Cardiac fibroblast (primary cell): ENCODE measurements around the gene CNTN5.

Experiments
- DNase-seq, 2 donors: peaks; one replicate each; pipeline versions ENCODE4 v3.0.0 to v3.0.0-alpha.2; 2010; ENCODE audit warnings: low read depth in 2 of 2
- H3K4me3 ChIP-seq, 2 donors: replicated peaks in 1 of 2; 1 replicate in 1 of 2; 2 replicates in 1 of 2; pipeline ENCODE4 v1.5.1; 2011; ENCODE audit warnings: low read depth in 2 of 2, low read length in 2 of 2, mild to moderate bottlenecking in 2 of 2, moderate library complexity in 1 of 2
- CTCF ChIP-seq: IDR thresholded peaks from one replicate; pipeline ENCODE4 v1.5.1; 2011; ENCODE audit warnings: low read depth, mild to moderate bottlenecking, low read length, inconsistent platforms

CNTN5 gene

GRCh38 chr11:100329352-100329751 lies 1308.6 kb downstream of the CNTN5 start:
- TF ChIP-seq CTCF = no peak
- no peak overlapping the region for H3K4me3 ChIP-seq
- DNase-seq = no peak

GRCh38 chr11:100336873-100337272 lies 1316.1 kb downstream of the CNTN5 start:
- DNase-seq = no peak
- no peak for TF ChIP-seq CTCF
- no peak overlapping the region for H3K4me3 ChIP-seq

- DNase-seq = no peak
- H3K4me3 ChIP-seq = no peak overlapping the region
- no peak for TF ChIP-seq CTCF
Observed at GRCh38 chr11:100338144-100338840, 1317.5 kb downstream of the CNTN5 start.

GRCh38 chr11:100340466-100341319 lies 1319.9 kb downstream of the CNTN5 start:
- no peak for TF ChIP-seq CTCF
- no peak overlapping the region for H3K4me3 ChIP-seq
- DNase-seq = peak in 1 of 2 donors; percentile 5

GRCh38 chr11:100353083-100353482 lies 1332.3 kb downstream of the CNTN5 start:
- no peak for TF ChIP-seq CTCF
- DNase-seq = no peak
- no peak overlapping the region for H3K4me3 ChIP-seq

GRCh38 chr11:100354736-100355135 lies 1334.0 kb downstream of the CNTN5 start:
- DNase-seq = no peak
- no peak overlapping the region for H3K4me3 ChIP-seq
- no peak for TF ChIP-seq CTCF
